Lower lobe of right lung (tissue), 2 donors: ENCODE data around the gene OR6C2. TPM values are rescaled to one million over a fixed set of nuclear protein-coding genes. Genes with fewer than 3 reads are reported as not detected.
A peak's percentile ranks its signal among the peaks of the same experiment; 100 is the strongest.
"Not testable (repeated sequence)": the region's sequence is repeated elsewhere in the genome, so short reads cannot be mapped to it uniquely, and the experiment has no call there.

Source experiments
- ATAC-seq, 2 donors: fragments of 200-7000 bp; cut with Tn5 transposase; one replicate each; pipeline ENCODE4 v1.9.1; 2020 to 2022; ENCODE audit warnings: mild to moderate bottlenecking in 2 of 2, moderate library complexity in 2 of 2
- DNase-seq: peaks from one replicate; pipeline ENCODE4 v3.0.0-alpha.2; 2020
- H3K27ac ChIP-seq: fragments of 200-600 bp; one replicate; pipeline ENCODE4 v1.8.0; 2022
- H3K27me3 ChIP-seq: fragments of 200-600 bp; one replicate; pipeline ENCODE4 v1.8.0; 2022; ENCODE audit warnings: low read depth
- H3K36me3 ChIP-seq: fragments of 200-600 bp; one replicate; pipeline ENCODE4 v1.8.0; 2022; ENCODE audit warnings: mild to moderate bottlenecking
- H3K4me1 ChIP-seq: fragments of 200-600 bp; one replicate; pipeline ENCODE4 v1.8.0; 2022
- H3K4me3 ChIP-seq: fragments of 200-600 bp; one replicate; pipeline ENCODE4 v1.8.0; 2022; ENCODE audit warnings: mild to moderate bottlenecking
- H3K9me3 ChIP-seq: fragments of 200-600 bp; one replicate; pipeline ENCODE4 v1.8.0; 2022
- CTCF ChIP-seq: fragments of 200-600 bp; IDR thresholded peaks from one replicate; pipeline ENCODE4 v1.8.0; 2022; ENCODE audit warnings: antibody characterized with exemption, mild to moderate bottlenecking
- intact Hi-C: fragments of 100-400 bp; cut with DNase I; formaldehyde crosslinking; loops from one replicate; pipeline ENCODE4 v1.11.0; 2022
- long read RNA-seq: library from polyadenylated mRNA; unstranded; transcript quantifications from one replicate; pipeline ENCODE4 v2.0.0, GENCODE V29; 2021
- total RNA-seq: library from RNA; stranded (reverse); fragmentation: NEBNext Ultra II Directional; extraction: Animal tissue kit (Norgen Biotek cat#: 25700); gene quantifications from one replicate; pipeline ENCODE4 v1.2.1, GENCODE V29; 2021
- donor health status: DM: no; HTN: yes; CAD: no; lungs with severe emphysema.

The OR6C2 gene
- total RNA-seq, result not detected
- long read RNA-seq, result 0 reads

DNA sequence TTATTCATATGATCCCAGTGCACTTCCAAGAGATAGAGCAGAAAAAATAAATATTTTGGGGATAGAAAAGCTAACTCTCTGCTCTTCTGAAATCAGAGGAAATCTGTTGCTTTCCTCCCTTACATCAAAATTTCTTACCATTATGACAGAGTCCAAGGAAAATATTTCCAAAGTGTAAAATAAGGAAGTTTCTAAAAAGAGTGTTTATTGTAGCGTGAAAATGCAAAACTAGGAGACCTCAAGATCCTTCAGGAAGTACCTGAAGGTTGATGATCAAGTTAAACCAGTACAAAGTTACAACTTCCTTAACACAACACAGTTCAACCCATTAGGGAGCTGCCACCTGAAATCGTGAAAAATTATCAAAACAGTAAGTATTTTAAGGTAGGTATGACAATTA lies at the start of gene OR6C2:
OR6C2 (plus strand) TSS at position 301 of the 400 bp plus-strand sequence. CDS start 8,138 bp downstream, outside the sequence.
- DNase-seq, result no peak
- intact Hi-C loops, result no loop called here
- Histone ChIP-seq H3K4me3 (no peak within 1 kb of the TSS), H3K27me3 (no peaks in the 10 kb centered on the region), H3K4me1 (no peaks in the 10 kb centered on the region), H3K36me3 (no peaks in the 10 kb centered on the region), H3K9me3 (no peaks in the 10 kb centered on the region), H3K27ac (no peak within 1 kb of the TSS)
- ATAC-seq, result no peak
- no peak for TF ChIP-seq CTCF

DNA sequence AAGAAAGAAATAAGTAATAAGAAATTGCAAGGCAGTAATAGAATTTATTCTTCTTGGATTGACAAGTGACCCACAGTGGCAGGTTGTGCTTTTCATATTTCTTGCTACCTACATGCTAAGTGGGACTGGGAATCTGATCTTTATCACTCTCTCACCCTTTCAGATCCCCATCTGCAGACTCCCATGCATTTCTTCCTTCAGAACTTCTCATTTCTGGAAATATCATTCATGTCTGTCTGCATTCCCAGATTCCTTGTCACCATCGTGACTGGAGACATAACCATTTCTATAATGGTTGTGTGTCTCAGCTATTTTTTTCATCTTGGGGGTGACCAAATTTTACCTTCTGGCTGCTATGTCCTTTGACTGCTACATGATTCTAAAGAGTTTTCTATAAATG lies 47.5 kb upstream of the OR6C2 start:
- intact Hi-C loops, result no loop called here
- no peak overlapping the region for H3K4me3 ChIP-seq
- no peaks in the 10 kb centered on the region for H3K27me3 ChIP-seq
- no peaks in the 10 kb centered on the region for H3K9me3 ChIP-seq
- no peak for TF ChIP-seq CTCF
- H3K4me1 ChIP-seq, result no peaks in the 10 kb centered on the region
- DNase-seq (no peak), ATAC-seq (no peak)
- H3K36me3 ChIP-seq, result no peaks in the 10 kb centered on the region
- no peak overlapping the region for H3K27ac ChIP-seq

- no peak for TF ChIP-seq CTCF
- Histone ChIP-seq H3K4me3 (no peak within 1 kb of the TSS), H3K27me3 (no peaks in the 10 kb centered on the region), H3K9me3 (no peaks in the 10 kb centered on the region), H3K36me3 (no peaks in the 10 kb centered on the region), H3K4me1 (no peaks in the 10 kb centered on the region), H3K27ac (no peak within 1 kb of the TSS)
- intact Hi-C loops, result no loop called here
- ATAC-seq (no peak), DNase-seq (no peak)
These were observed 43.6 kb upstream of the OR6C2 start, which contains the start of gene OR6C65 for GRCh38 chr12:55400229-55400628. TSS of gene OR6C65 (plus strand) at chr12:55400529. CDS start at chr12:55400529, 0 bp downstream.

- Histone ChIP-seq H3K36me3 (no peaks in the 10 kb centered on the region), H3K9me3 (no peaks in the 10 kb centered on the region), H3K4me1 (no peaks in the 10 kb centered on the region), H3K27me3 (no peaks in the 10 kb centered on the region), H3K27ac (no peak overlapping the region), H3K4me3 (no peak overlapping the region)
- TF ChIP-seq CTCF, result no peak
- intact Hi-C loops, result no loop called here
- ATAC-seq (no peak), DNase-seq (no peak)
These were observed 36.0 kb upstream of the OR6C2 start for GRCh38 chr12:55407866-55408265.

DNA sequence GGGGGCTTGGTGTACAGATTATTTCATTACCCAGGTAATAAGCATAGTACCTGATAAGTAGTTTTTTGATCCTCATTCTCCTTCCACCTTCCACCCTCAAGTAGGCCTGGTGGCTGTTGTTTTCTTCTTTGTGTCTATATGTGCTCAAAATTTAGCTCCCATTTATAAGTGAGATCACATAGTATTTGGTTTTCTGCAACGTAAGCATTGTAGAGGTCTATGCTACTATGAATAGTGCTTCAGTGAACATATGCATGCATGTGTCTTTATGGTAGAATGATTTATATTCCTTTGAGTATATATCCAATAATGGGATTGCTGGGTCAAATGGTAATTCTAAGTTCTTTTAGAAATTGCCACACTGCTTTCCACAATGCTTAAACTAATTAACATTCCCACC lies 34.7 kb upstream of the OR6C2 start:
- H3K27ac ChIP-seq, H3K4me3 ChIP-seq, H3K9me3 ChIP-seq, intact Hi-C loops, H3K36me3 ChIP-seq, ATAC-seq, H3K4me1 ChIP-seq, DNase-seq, H3K27me3 ChIP-seq: not testable (repeated sequence)

GRCh38 chr12:55412138-55412537 lies 31.7 kb upstream of the OR6C2 start:
- H3K4me3 ChIP-seq, H3K27me3 ChIP-seq, H3K36me3 ChIP-seq, intact Hi-C loops, H3K27ac ChIP-seq, H3K4me1 ChIP-seq, ATAC-seq, H3K9me3 ChIP-seq, DNase-seq: not testable (repeated sequence)

DNA sequence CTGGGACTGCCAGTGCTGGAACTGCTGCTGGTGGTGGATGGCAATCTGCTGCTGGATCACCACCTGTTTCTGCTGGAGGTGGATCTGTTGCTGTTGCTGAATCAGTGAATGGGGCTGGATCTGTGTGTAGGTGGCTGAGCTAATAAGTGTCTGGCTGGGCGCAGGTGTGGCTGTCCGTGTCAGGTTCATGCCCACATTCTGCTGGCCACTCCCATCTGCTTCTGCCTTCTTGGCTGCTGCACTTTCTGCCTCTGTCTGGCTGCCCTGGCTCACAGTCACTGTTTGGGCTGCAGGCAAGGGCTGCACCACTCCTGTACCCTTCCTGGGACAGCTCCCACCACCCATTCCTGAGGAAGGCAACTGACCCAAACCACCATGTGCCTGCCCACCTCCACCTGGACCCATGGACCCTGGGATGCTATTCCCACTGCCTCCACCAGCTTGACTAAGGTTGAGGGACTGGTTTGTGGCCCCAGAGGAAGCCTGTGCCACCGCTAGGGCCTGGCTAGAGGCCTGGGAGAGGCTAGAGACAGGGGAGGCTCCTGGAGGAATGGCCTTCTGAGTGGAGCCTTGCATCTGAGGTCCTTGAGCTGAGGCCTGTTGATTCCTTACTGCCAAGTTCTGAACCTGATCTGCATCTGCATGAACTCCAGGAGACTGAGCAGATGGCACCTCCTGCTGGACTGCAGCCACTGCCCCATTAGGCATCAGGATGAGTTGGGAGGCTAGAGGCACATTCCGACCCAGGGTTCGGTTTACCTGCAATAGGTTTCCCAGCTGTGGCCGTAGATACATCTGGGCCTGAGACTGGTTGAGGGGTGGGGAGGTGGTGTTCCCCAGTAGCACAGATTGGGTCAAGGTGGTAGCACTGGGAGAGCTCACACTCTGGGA lies 30.1 kb upstream of the OR6C2 start:
- H3K4me1 ChIP-seq, intact Hi-C loops, H3K27ac ChIP-seq, H3K27me3 ChIP-seq, H3K36me3 ChIP-seq, DNase-seq, H3K4me3 ChIP-seq, H3K9me3 ChIP-seq: not testable (repeated sequence)
- ATAC-seq, result peak; percentile 42 to 48

DNA sequence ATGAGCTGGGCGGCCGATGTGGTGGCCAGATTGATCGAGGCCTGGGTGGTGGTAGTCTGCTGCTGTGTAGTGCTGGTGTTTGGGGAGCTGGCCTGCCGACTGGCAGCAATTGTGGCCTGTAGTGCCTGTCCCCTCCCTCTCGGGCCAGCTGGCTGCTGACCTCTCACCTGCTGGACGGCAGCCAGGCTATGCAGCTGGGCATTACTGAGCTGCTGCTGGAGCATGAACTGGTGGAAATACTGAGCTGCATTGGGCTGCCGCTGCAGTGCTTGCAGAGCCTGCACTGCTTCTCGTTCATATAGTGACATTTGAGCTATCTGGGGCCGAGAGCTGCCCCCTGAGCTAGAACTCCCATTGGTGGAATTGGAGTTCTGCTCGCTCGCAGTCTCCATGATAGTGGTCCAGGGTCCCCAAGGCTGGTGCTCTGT lies 29.5 kb upstream of the OR6C2 start:
- peak; percentile 18 to 36 for ATAC-seq
- H3K27ac ChIP-seq, DNase-seq, H3K4me1 ChIP-seq, H3K27me3 ChIP-seq, H3K4me3 ChIP-seq, intact Hi-C loops, H3K9me3 ChIP-seq, H3K36me3 ChIP-seq: not testable (repeated sequence)

DNA sequence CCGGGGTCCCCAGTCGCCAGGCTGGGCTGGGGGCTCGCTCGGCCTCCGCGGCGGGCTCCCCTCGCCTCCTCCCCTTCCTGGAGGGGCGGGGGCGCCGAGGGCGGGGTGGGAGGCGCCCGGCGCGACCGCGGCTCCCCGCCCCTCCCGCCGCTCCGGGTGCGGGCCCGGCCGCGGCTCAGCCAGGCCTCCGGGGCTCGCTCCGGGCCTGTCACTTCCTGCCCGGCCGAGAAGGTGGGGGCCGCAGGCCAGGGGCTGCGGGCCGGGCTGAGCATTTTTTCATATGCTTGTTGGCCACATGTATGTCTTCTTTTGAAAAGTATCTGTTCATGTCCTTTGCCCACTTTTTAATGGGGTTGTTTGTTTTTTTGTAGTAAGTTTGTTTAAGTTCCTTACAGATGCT lies 29.0 kb upstream of the OR6C2 start:
- DNase-seq, H3K27me3 ChIP-seq, H3K4me1 ChIP-seq, intact Hi-C loops, H3K36me3 ChIP-seq, H3K27ac ChIP-seq, H3K4me3 ChIP-seq, H3K9me3 ChIP-seq: not testable (repeated sequence)
- ATAC-seq, result peak; percentile 72 to 81
